Endothelial cell of umbilical vein (primary cell): ENCODE data around the gene TNFRSF12A. TPM values are rescaled to one million over a fixed set of nuclear protein-coding genes. Genes with fewer than 3 reads are reported as not detected.

Experiments used
- BruUV-seq: library from RNA; stranded (reverse); fragments of 400-500 nt; replicated peaks from 2 replicates; lab custom pipeline; 2021; lab: Mats Ljungman, UMichigan
- CTCF ChIA-PET: fragments of 300-600, 350-600 bp; sonication (Branson Sonifier 250); formaldehyde crosslinking; loops from one replicate; lab custom pipeline; 2021; ENCODE audit warnings: antibody characterized with exemption, inconsistent platforms; lab: Charles Lee
- POLR2A ChIA-PET: fragments of 300-600, 350-600 bp; sonication (Branson Sonifier 250); formaldehyde crosslinking; loops from one replicate; lab custom pipeline; 2021; ENCODE audit warnings: antibody characterized with exemption, inconsistent platforms; lab: Charles Lee
- DNase-seq: peaks from one replicate; pipeline ENCODE4 v3.0.0-alpha.2; 2011; ENCODE audit warnings: low read depth, low spot score
- FAIRE-seq: peaks from 2 replicates; lab custom pipeline; 2011; peaks lifted over from hg19 to GRCh38; lab: Jason Lieb, UNC
- H2AFZ ChIP-seq: 2 replicates; pipeline ENCODE4 v1.6.0; 2012; ENCODE audit warnings: low read depth, low read length, control low read depth, inconsistent platforms
- H3K27ac ChIP-seq: 2 replicates; pipeline ENCODE4 v1.5.1; 2011; ENCODE audit warnings: low read depth, mild to moderate bottlenecking, control low read depth, low read length, moderate library complexity; ENCODE audit not compliant: insufficient read depth
- H3K27me3 ChIP-seq, 2 experiments: 2 replicates each; pipeline versions ENCODE4 v1.6.0 to v1.6.1; 2011; ENCODE audit warnings: low read length in 2 of 2, mixed read lengths in 1 of 2; ENCODE audit not compliant: control insufficient read depth in 2 of 2, insufficient read depth in 2 of 2
- H3K36me3 ChIP-seq, 2 experiments: 2 replicates in 1 of 2; 3 replicates in 1 of 2; pipeline ENCODE4 v1.5.1; 2011; ENCODE audit warnings: low read length in 2 of 2, mild to moderate bottlenecking in 1 of 2, moderate library complexity in 1 of 2; ENCODE audit not compliant: control insufficient read depth in 2 of 2, insufficient read depth in 2 of 2; ENCODE audit errors: extremely low read depth in 1 of 2
- H3K4me1 ChIP-seq: 3 replicates; pipeline ENCODE4 v1.5.1; 2011; ENCODE audit warnings: mild to moderate bottlenecking, low read length; ENCODE audit not compliant: control insufficient read depth, insufficient read depth; ENCODE audit errors: extremely low read depth
- H3K4me2 ChIP-seq: 2 replicates; pipeline ENCODE4 v1.6.1; 2011; ENCODE audit warnings: low read length, control low read depth, mixed read lengths; ENCODE audit not compliant: insufficient read depth
- H3K4me3 ChIP-seq, 3 experiments: fragments of 200-600 bp in 1 of 3; sonication (generic), shearing (Covaris generic) in 1 of 3; replicated peaks in 1 of 3; 2 replicates each; pipeline ENCODE4 v1.5.1; 2011 to 2016; ENCODE audit warnings: control low read depth in 3 of 3, low read length in 3 of 3, mild to moderate bottlenecking in 2 of 3, inconsistent platforms in 1 of 3, low read depth in 1 of 3, moderate library complexity in 1 of 3; ENCODE audit not compliant: insufficient read depth in 1 of 3
- H3K79me2 ChIP-seq: 2 replicates; pipeline ENCODE4 v1.6.0; 2012; ENCODE audit warnings: low read length, inconsistent platforms; ENCODE audit not compliant: control insufficient read depth, insufficient read depth
- H3K9ac ChIP-seq: replicated peaks from 2 replicates; pipeline ENCODE3; 2011; ENCODE audit warnings: low read length, control low read depth; ENCODE audit not compliant: insufficient read depth; ENCODE audit errors: extremely low read depth
- H3K9me1 ChIP-seq: replicated peaks from 3 replicates; pipeline ENCODE4 v1.6.0; 2011; ENCODE audit warnings: mild to moderate bottlenecking, low read length; ENCODE audit not compliant: control insufficient read depth, insufficient read depth; ENCODE audit errors: extremely low read depth
- H3K9me3 ChIP-seq: replicated peaks from 2 replicates; pipeline ENCODE4 v1.5.1; 2012; ENCODE audit warnings: low read length, inconsistent platforms; ENCODE audit not compliant: control insufficient read depth, insufficient read depth
- H4K20me1 ChIP-seq: replicated peaks from 2 replicates; pipeline ENCODE3; 2011; ENCODE audit warnings: mild to moderate bottlenecking, low read length; ENCODE audit not compliant: control insufficient read depth, insufficient read depth; ENCODE audit errors: extremely low read depth
- CTCF ChIP-seq, 2 donors: IDR thresholded peaks; 1 replicate in 1 of 2; 2 replicates in 1 of 2; pipeline ENCODE4 v1.5.1; 2011; ENCODE audit warnings: low read length in 2 of 2, mild to moderate bottlenecking in 2 of 2, moderate library complexity in 2 of 2, control low read depth in 1 of 2, inconsistent platforms in 1 of 2, low read depth in 1 of 2; ENCODE audit not compliant: insufficient read depth in 1 of 2; ENCODE audit errors: extremely low read depth in 1 of 2
- EZH2 ChIP-seq: IDR thresholded peaks from 2 replicates; pipeline ENCODE4 v1.6.1; 2012; ENCODE audit warnings: borderline replicate concordance, low read depth, mild to moderate bottlenecking, moderate library complexity, low read length, inconsistent platforms; ENCODE audit not compliant: severe bottlenecking
- FOS ChIP-seq: IDR thresholded peaks from 2 replicates; pipeline ENCODE4 v1.6.1; 2011; ENCODE audit warnings: mild to moderate bottlenecking, low read length, moderate library complexity, borderline replicate concordance; ENCODE audit not compliant: insufficient read depth
- GATA2 ChIP-seq: IDR thresholded peaks from 2 replicates; pipeline ENCODE4 v1.7.0; 2011; ENCODE audit warnings: low read depth, mild to moderate bottlenecking, moderate library complexity, mixed read lengths, low read length; ENCODE audit not compliant: insufficient read length, insufficient read depth
- JUN ChIP-seq: IDR thresholded peaks from 2 replicates; pipeline ENCODE4 v1.6.1; 2011; ENCODE audit warnings: borderline replicate concordance, low read depth; ENCODE audit not compliant: insufficient read length, insufficient read depth
- MAX ChIP-seq: IDR thresholded peaks from 2 replicates; pipeline ENCODE4 v1.6.1; 2011; ENCODE audit not compliant: insufficient read depth, insufficient read length
- MYC ChIP-seq: IDR thresholded peaks from one replicate; pipeline ENCODE4 v1.6.1; 2011; ENCODE audit warnings: mild to moderate bottlenecking, low read depth, low read length
- POLR2A ChIP-seq: IDR thresholded peaks from 2 replicates; pipeline ENCODE4 v1.6.1; 2012; ENCODE audit warnings: low read depth, mild to moderate bottlenecking, control low read depth, low read length
- POLR2AphosphoS5 ChIP-seq: IDR thresholded peaks from 2 replicates; pipeline ENCODE4 v1.6.1; 2012; ENCODE audit warnings: low read depth, mild to moderate bottlenecking, control low read depth, low read length, moderate library complexity; ENCODE audit not compliant: insufficient read depth
- dilution Hi-C: fragments of 300-500 bp; cut with MboI; formaldehyde crosslinking; loops from one replicate; pipeline ENCODE4 v1.15.0; 2019; ENCODE audit warnings: low sequenced_read_pairs; ENCODE audit not compliant: extremely low pct_ligation_motif_present
- intact Hi-C: fragments of 100-400 bp; cut with micrococcal nuclease; formaldehyde crosslinking; loops from one replicate; pipeline ENCODE4 v1.10.0; 2022
- polyA plus RNA-seq, 4 experiments: library from polyadenylated mRNA; depleted of rRNA in 3 of 4; stranded (reverse) in 3 of 4; unstranded in 1 of 4; fragments of >200 nt; gene quantifications; 2 replicates each; pipeline versions ENCODE4 v1.2.1 to v1.2.3, GENCODE V29; 2011 to 2012; ENCODE audit warnings: missing spikeins in 1 of 4
- total RNA-seq: library from RNA; stranded (reverse); gene quantifications from 2 replicates; pipeline ENCODE4 v1.2.3, GENCODE V29; 2021

The TNFRSF12A gene
- total and polyA plus RNA-seq, 2 donors (not counting 3 experiments of a cell fraction or from before 2014, with no cell fraction given): 162 to 187 TPM

GRCh38 chr16:3058139-3059030 is 38.2 kb downstream of the TNFRSF12A start:
- no peaks in the 10 kb centered on the region for H3K27me3 ChIP-seq
- DNase-seq: no peak
- no peaks in the 10 kb centered on the region for H3K36me3 ChIP-seq
- CTCF ChIA-PET: interaction anchor here (0.6 to 2.9 kb wide), 26 partner anchors 11 to 110 kb away, joined by 3 to 113 read pairs (median 6); partner anchors contain the start of genes TNFRSF12A, ZNF205 and ZNF213
- no TSS peak for BruUV-seq
- dilution Hi-C loops (no loop called here), intact Hi-C loops (loop anchor here (1.0 to 2.0 kb wide), 7 partner anchors 28 to 71 kb away; no protein-coding TSS in a partner anchor)
- H3K9me3 ChIP-seq: no peaks in the 10 kb centered on the region
- no peaks in the 10 kb centered on the region for H3K79me2 ChIP-seq
- no peaks in the 10 kb centered on the region for H4K20me1 ChIP-seq
- no peak for FAIRE-seq
- peak overlapping the region; percentile 40 for H3K27ac ChIP-seq
- no peaks in the 10 kb centered on the region for H3K9me1 ChIP-seq
- H3K4me3 ChIP-seq: peak overlapping the region; percentile 44 to 64 (median 59)
- peak overlapping the region; percentile 73 for H3K9ac ChIP-seq
- H2AFZ ChIP-seq: peak overlapping the region; percentile 82
- H3K4me1 ChIP-seq: peaks cover 9% of the 10 kb centered on the region
- TF ChIP-seq GATA2 (no peak), JUN (no peak), MYC (no peak), MAX (no peak), CTCF (IDR thresholded peaks at IDR 0.05; ENCODE audit: extremely low read depth in 1 of 2, insufficient read depth in 1 of 2, low read depth in 1 of 2, low read length in 2 of 2) (no peak), EZH2 (no peak), FOS (no peak), POLR2AphosphoS5 (no peak), POLR2A (no peak)
- POLR2A ChIA-PET: interaction anchor here (0.6 to 2.1 kb wide), 2 partner anchors 10 to 72 kb away, joined by 3 to 5 read pairs; no protein-coding TSS in a partner anchor
- H3K4me2 ChIP-seq: peak overlapping the region; percentile 71
